Activated T-helper 17 cell treated with anti-CD3 and anti-CD28 coated beads, Interleukin-2, amount 50 U/mL, for 72 hours (primary cell): ENCODE data around the gene TP63. TPM values are rescaled to one million over a fixed set of nuclear protein-coding genes. Genes with fewer than 3 reads are reported as not detected.

Source experiments
- ATAC-seq: fragments of 150-1000 bp; cut with Tn5 transposase; replicated peaks from 2 replicates; pipeline ENCODE4 v1.10.0; 2021; ENCODE audit warnings: mild to moderate bottlenecking, moderate library complexity
- H3K27ac Mint-ChIP-seq: one replicate; pipeline ENCODE4 v1.8.0; 2022; ENCODE audit warnings: mixed read lengths
- H3K27me3 Mint-ChIP-seq: one replicate; pipeline ENCODE4 v1.8.0; 2022; ENCODE audit warnings: mixed read lengths
- H3K36me3 Mint-ChIP-seq: one replicate; pipeline ENCODE4 v1.8.0; 2022; ENCODE audit warnings: low read depth, mild to moderate bottlenecking, mixed read lengths
- H3K4me1 Mint-ChIP-seq: one replicate; pipeline ENCODE4 v1.8.0; 2022; ENCODE audit warnings: mixed read lengths
- H3K4me3 Mint-ChIP-seq: one replicate; pipeline ENCODE4 v1.8.0; 2022; ENCODE audit warnings: mild to moderate bottlenecking, mixed read lengths
- H3K9me3 Mint-ChIP-seq: one replicate; pipeline ENCODE4 v1.8.0; 2022; ENCODE audit warnings: mixed read lengths
- total RNA-seq, 2 donors: library from RNA; stranded (reverse); gene quantifications; one replicate each; pipeline ENCODE4 v1.2.3, GENCODE V29; 2022

Gene TP63
- total RNA-seq, 2 donors from 2014 or later: 0.76 to 0.98 TPM

DNA sequence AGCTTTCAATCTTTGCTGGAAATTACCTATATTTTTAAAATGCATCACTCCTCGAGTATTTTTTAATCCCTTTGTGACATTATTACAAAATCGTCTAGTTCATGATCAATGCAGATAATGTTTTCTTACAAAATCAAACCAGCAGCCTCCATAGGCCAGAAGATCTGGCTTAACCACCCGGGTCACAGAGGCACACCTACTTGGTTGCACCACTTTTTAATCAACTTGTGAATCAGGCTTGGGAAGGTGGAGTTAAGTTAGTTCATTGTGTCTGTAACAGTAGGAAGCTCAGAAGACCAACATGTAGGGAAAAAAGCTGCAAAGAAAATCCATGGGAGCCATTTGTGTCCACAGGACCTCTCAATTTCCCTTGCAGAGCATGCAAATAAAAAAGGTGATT lies 148.0 kb downstream of the TP63 start:
- H3K27me3 Mint-ChIP-seq: peaks cover 4% of the 10 kb centered on the region
- no peak for ATAC-seq
- H3K27ac Mint-ChIP-seq: no peak overlapping the region
- no peaks in the 10 kb centered on the region for H3K36me3 Mint-ChIP-seq
- H3K4me1 Mint-ChIP-seq: no peaks in the 10 kb centered on the region
- H3K9me3 Mint-ChIP-seq: no peaks in the 10 kb centered on the region
- H3K4me3 Mint-ChIP-seq: no peak overlapping the region

DNA sequence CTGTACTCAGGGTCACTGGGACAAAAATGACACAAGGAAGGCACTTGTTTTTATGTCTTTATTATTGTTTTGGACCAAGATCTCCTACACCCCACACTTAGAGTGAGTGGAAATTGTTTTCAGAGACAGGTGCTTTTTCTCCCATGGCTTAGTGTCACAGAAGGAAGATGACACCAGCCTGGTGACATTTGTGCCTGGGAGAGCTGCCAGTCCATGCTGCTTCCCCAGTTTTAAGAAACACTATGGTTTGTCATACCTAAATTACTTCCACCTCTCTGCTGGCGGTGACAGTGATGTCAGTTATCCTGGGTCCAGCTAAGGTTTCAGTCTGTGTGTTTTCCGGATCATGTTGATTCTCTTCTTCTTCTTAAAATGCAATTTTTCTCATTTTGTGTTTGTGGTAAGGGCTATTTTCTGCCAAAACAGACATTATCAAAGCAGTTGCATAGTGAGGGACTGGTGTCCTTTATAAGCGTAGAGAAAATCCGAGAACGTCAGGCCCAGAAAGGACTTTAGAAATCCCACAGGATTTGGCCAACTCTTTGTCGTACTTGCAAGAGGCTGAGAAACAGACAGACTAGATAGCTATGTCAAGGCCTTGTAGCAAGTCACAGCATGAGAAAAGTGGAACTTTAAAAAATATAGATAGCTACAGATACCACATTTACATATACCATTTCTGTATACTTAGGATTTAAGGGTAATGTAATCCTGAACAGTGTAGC lies 149.5 kb downstream of the TP63 start:
- no peak overlapping the region for H3K27ac Mint-ChIP-seq
- no peak for ATAC-seq
- no peaks in the 10 kb centered on the region for H3K4me1 Mint-ChIP-seq
- H3K4me3 Mint-ChIP-seq: no peak overlapping the region
- H3K36me3 Mint-ChIP-seq: no peaks in the 10 kb centered on the region
- H3K27me3 Mint-ChIP-seq: no peaks in the 10 kb centered on the region
- no peaks in the 10 kb centered on the region for H3K9me3 Mint-ChIP-seq

DNA sequence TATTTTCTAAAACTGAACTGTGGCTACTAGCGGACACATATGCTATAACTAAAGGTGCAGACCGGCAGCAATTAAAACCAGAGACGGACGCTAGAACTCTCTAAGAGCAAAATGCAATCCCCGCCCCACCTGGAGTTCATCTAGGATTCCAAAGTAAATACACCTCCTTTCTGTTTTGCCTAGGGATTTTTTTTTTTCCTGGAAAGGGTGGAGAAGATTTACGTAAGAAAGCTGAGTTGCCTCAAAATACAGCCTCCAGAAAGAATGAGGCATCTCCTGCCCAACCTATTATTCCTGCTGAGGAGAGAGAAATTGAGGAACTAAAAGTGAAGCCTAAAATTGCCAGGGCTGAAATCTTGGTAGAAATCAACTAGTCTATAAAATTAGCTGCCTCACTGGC lies 150.2 kb downstream of the TP63 start:
- H3K4me1 Mint-ChIP-seq: no peaks in the 10 kb centered on the region
- H3K36me3 Mint-ChIP-seq: no peaks in the 10 kb centered on the region
- no peak for ATAC-seq
- no peaks in the 10 kb centered on the region for H3K9me3 Mint-ChIP-seq
- H3K27me3 Mint-ChIP-seq: no peaks in the 10 kb centered on the region
- no peak overlapping the region for H3K4me3 Mint-ChIP-seq
- H3K27ac Mint-ChIP-seq: no peak overlapping the region

- Mint-ChIP-seq H3K9me3 (no peaks in the 10 kb centered on the region), H3K4me1 (peaks cover 4% of the 10 kb centered on the region), H3K27ac (no peak overlapping the region), H3K36me3 (no peaks in the 10 kb centered on the region), H3K4me3 (no peak overlapping the region), H3K27me3 (no peaks in the 10 kb centered on the region)
- no peak for ATAC-seq
Measured at GRCh38 chr3:189786479-189787064, 155.4 kb downstream of the TP63 start.

GRCh38 chr3:189787191-189787590 lies 156.0 kb downstream of the TP63 start:
- Mint-ChIP-seq H3K27ac (no peak overlapping the region), H3K9me3 (no peaks in the 10 kb centered on the region), H3K4me3 (no peak overlapping the region), H3K27me3 (no peaks in the 10 kb centered on the region), H3K36me3 (no peaks in the 10 kb centered on the region), H3K4me1 (peaks cover 4% of the 10 kb centered on the region)
- no peak for ATAC-seq

DNA sequence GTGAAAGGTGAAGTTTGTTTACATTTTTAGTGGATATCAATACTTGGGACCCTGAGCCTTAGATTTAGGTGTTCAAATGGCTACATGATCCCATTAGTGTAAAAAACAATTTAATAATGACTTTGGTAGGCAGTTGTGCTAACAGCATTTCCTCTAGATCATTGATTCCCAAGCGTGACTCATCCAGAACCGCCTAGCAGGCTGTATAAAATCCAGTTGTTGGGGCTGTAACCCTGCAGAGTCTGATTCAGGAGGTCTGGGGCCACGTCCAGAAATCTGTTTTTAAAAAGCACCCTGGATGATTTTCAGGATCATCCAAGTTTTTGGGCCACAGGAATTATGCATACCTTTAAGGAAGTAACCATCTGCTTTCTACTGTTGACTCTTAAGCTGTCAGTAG lies 156.4 kb downstream of the TP63 start:
- Mint-ChIP-seq H3K4me3 (no peak overlapping the region), H3K4me1 (peaks cover 4% of the 10 kb centered on the region), H3K36me3 (no peaks in the 10 kb centered on the region), H3K9me3 (no peaks in the 10 kb centered on the region), H3K27me3 (no peaks in the 10 kb centered on the region), H3K27ac (no peak overlapping the region)
- no peak for ATAC-seq

DNA sequence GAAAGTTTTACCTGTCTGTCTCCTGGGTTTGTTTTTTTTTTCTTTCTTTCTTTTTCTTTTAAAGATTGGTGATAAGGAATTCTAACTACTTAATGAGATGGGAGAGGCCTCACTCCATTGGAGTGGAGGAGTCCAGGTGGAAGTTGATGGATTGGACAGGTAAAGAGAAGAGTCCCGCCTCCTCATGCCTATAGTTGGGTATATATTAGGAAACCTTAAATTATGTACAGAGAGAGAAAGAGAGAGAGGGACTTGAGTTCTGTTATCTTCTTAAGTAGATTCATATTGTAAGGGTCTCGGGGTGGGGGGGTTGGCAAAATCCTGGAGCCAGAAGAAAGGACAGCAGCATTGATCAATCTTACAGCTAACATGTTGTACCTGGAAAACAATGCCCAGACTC lies 158.2 kb downstream of the TP63 start:
- Mint-ChIP-seq H3K4me1 (peaks cover 4% of the 10 kb centered on the region), H3K9me3 (no peaks in the 10 kb centered on the region), H3K4me3 (no peak overlapping the region), H3K27me3 (peaks cover 4% of the 10 kb centered on the region), H3K36me3 (no peaks in the 10 kb centered on the region), H3K27ac (no peak overlapping the region)
- ATAC-seq: no peak

GRCh38 chr3:189790658-189791057 lies 159.5 kb downstream of the TP63 start:
- Mint-ChIP-seq H3K9me3 (no peaks in the 10 kb centered on the region), H3K4me1 (peaks cover 4% of the 10 kb centered on the region), H3K4me3 (no peak overlapping the region), H3K36me3 (no peaks in the 10 kb centered on the region), H3K27me3 (peaks cover 4% of the 10 kb centered on the region), H3K27ac (no peak overlapping the region)
- no peak for ATAC-seq

DNA sequence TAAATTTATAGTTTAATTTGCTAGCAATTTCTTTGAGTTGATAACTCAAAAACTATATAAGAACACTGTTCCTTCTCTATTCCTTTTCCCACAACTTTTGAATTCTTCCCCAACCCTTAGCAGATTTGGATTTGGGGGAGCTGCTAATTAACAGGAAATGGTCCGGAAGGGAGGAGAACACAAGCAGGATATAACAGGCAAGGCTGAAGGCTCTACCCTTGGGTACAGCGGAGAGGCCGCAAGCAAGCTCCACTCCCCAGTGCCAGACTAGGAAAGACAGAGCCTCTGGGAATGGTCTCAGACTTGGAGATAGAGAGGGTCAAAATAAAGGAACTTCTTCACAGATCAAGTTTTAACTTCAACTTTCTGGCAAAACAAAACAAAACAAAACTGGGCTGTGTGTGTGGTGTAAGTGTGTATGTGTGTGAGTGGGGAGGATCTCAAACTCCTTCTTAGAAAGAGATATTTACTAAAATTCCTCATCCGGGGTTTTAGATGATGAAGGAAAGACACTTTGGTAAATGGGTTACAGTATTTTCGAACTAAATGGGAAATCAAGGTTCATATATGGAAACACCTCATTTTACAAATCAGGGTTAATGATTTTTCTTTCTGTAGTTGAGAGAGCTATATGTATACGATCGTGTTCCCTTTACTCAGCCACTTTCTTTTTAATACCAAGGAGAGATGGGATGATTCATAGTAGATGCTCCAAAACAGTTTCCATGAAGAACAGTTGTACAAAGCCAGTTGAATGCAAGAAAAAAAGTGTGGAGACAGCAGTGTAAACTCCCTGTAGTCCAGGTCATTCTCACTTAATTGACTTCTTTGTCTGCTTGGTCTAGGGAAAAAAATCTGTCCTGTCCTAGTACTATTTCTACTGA lies 161.1 kb downstream of the TP63 start:
- H3K9me3 Mint-ChIP-seq: no peaks in the 10 kb centered on the region
- H3K27me3 Mint-ChIP-seq: peaks cover 4% of the 10 kb centered on the region
- no peak overlapping the region for H3K27ac Mint-ChIP-seq
- H3K4me3 Mint-ChIP-seq: no peak overlapping the region
- no peak for ATAC-seq
- no peaks in the 10 kb centered on the region for H3K36me3 Mint-ChIP-seq
- peaks cover 4% of the 10 kb centered on the region for H3K4me1 Mint-ChIP-seq

- H3K4me3 Mint-ChIP-seq: no peak overlapping the region
- no peak overlapping the region for H3K27ac Mint-ChIP-seq
- H3K4me1 Mint-ChIP-seq: peaks cover 4% of the 10 kb centered on the region
- no peak for ATAC-seq
- H3K9me3 Mint-ChIP-seq: no peaks in the 10 kb centered on the region
- H3K27me3 Mint-ChIP-seq: peaks cover 4% of the 10 kb centered on the region
- no peaks in the 10 kb centered on the region for H3K36me3 Mint-ChIP-seq
Measured at GRCh38 chr3:189794518-189794917, 163.3 kb downstream of the TP63 start.

DNA sequence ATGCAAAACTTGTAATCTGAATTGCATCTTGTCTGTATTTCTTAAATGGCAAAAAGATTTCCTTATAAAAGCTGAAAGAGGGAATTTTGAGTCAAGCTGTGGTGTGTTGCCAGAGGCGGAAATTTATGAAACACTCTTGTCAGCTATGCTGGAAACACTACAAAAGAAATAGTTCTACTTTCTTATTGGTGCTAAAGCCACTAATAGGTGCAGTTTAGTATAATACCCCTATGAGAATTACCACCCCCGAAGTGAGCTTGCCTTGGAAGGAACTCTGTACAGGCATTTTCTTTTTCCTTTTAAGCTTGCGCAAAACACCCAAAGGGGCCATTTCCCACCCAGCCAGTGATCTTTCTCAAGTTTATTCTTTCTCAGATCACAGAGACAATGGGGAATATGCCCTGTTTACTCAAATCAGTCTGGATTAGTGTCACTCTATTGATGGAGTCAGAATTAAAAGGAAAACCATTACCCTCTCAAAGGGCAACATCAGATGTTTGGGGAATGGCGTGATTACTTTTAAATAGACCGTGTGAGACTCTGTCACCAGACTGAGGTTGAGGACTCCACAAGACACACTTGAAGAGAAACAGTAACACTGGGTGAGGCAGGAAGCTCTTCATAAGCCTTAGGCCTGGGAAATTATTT lies 166.0 kb downstream of the TP63 start:
- no peak overlapping the region for H3K4me3 Mint-ChIP-seq
- H3K36me3 Mint-ChIP-seq: no peaks in the 10 kb centered on the region
- H3K27me3 Mint-ChIP-seq: peaks cover 4% of the 10 kb centered on the region
- H3K4me1 Mint-ChIP-seq: no peaks in the 10 kb centered on the region
- H3K9me3 Mint-ChIP-seq: no peaks in the 10 kb centered on the region
- no peak overlapping the region for H3K27ac Mint-ChIP-seq
- no peak for ATAC-seq

DNA sequence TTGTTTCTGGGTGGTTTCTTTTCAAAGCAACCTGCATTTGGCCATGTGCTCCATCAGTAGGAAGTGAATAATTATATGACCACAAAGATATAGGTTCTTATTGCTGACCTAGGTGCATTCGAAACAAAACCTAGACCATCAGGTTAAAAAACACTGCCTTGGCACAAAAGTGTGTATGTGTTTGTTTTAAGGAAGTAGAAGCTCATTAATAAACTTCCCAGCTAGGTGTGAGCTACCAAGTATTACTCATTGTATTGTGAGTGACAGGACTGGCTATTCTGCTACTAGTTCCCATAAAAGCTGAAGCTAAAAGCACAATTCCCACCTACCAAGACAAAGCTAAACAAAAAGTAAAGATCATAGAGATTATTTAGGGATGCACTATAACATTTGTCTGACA lies 168.2 kb downstream of the TP63 start:
- no peaks in the 10 kb centered on the region for H3K9me3 Mint-ChIP-seq
- H3K4me3 Mint-ChIP-seq: no peak overlapping the region
- H3K4me1 Mint-ChIP-seq: no peaks in the 10 kb centered on the region
- no peaks in the 10 kb centered on the region for H3K36me3 Mint-ChIP-seq
- H3K27ac Mint-ChIP-seq: no peak overlapping the region
- ATAC-seq: no peak
- H3K27me3 Mint-ChIP-seq: peaks cover 1% of the 10 kb centered on the region

DNA sequence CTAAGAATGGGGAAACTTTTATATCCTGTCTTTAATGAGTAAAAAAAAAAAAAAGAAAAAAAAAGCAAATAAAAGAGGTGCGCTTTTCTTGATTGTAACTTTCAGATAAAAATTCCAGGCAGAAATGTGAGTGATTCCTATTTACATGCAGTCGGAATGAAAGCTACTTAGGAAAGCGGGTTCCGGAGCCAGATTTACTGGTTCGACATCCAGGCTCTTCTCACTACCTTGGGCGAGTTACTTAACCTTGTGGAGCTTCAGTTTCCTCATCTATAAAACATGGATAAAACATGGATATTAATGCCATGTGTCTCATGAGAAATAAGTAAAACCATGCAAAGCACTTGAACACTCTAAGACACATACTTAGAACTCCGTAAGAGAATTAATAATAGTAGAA lies 169.2 kb downstream of the TP63 start:
- Mint-ChIP-seq H3K9me3 (no peaks in the 10 kb centered on the region), H3K27ac (no peak overlapping the region), H3K36me3 (no peaks in the 10 kb centered on the region), H3K27me3 (no peaks in the 10 kb centered on the region), H3K4me3 (no peak overlapping the region), H3K4me1 (no peaks in the 10 kb centered on the region)
- no peak for ATAC-seq

GRCh38 chr3:189803254-189803653 lies 172.1 kb downstream of the TP63 start:
- no peak overlapping the region for H3K4me3 Mint-ChIP-seq
- H3K27ac Mint-ChIP-seq: no peak overlapping the region
- H3K36me3 Mint-ChIP-seq: no peaks in the 10 kb centered on the region
- peaks cover 4% of the 10 kb centered on the region for H3K27me3 Mint-ChIP-seq
- no peaks in the 10 kb centered on the region for H3K4me1 Mint-ChIP-seq
- ATAC-seq: no peak
- H3K9me3 Mint-ChIP-seq: no peaks in the 10 kb centered on the region
